SK-N-SH (cell line): ENCODE measurements around the gene ATE1.

Source experiments
- EZH2phosphoT487 ChIP-seq: fragments of 200-600 bp; sonication (generic); IDR thresholded peaks from 2 replicates; pipeline ENCODE4 v1.6.1; 2017; ENCODE audit warnings: low read depth, mixed run types, mild to moderate bottlenecking, antibody characterized with exemption, moderate library complexity, borderline replicate concordance
- JUND ChIP-seq: IDR thresholded peaks from 2 replicates; pipeline ENCODE4 v1.4.0; 2012
- RCOR1 ChIP-seq: fragments of 150-350 bp; IDR thresholded peaks from 2 replicates; pipeline ENCODE4 v1.6.1; 2017; ENCODE audit warnings: antibody characterized with exemption, low read length
- SIN3A ChIP-seq: IDR thresholded peaks from 2 replicates; pipeline ENCODE4 v1.6.1; 2012; ENCODE audit warnings: low read depth, mild to moderate bottlenecking, low read length, moderate library complexity, borderline replicate concordance
- TF ChIP-seq, protein P1 (sequence below): fragments of 200-600 bp; sonication (generic); IDR thresholded peaks from 2 replicates; pipeline ENCODE4 v1.6.1; 2017; ENCODE audit warnings: antibody characterized with exemption, mild to moderate bottlenecking, moderate library complexity

GRCh38 chr10:121928528-121928884 lies 675 bp upstream of the ATE1 start:
- TF ChIP-seq, protein P1, sequence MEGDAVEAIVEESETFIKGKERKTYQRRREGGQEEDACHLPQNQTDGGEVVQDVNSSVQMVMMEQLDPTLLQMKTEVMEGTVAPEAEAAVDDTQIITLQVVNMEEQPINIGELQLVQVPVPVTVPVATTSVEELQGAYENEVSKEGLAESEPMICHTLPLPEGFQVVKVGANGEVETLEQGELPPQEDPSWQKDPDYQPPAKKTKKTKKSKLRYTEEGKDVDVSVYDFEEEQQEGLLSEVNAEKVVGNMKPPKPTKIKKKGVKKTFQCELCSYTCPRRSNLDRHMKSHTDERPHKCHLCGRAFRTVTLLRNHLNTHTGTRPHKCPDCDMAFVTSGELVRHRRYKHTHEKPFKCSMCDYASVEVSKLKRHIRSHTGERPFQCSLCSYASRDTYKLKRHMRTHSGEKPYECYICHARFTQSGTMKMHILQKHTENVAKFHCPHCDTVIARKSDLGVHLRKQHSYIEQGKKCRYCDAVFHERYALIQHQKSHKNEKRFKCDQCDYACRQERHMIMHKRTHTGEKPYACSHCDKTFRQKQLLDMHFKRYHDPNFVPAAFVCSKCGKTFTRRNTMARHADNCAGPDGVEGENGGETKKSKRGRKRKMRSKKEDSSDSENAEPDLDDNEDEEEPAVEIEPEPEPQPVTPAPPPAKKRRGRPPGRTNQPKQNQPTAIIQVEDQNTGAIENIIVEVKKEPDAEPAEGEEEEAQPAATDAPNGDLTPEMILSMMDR: no peak
- TF ChIP-seq RCOR1 (no peak; the same call in 1 of the 2 replicates), JUND (no peak), EZH2phosphoT487 (no peak), SIN3A (no peak)
